ENCODE results near the gene ETV3.

DNA sequence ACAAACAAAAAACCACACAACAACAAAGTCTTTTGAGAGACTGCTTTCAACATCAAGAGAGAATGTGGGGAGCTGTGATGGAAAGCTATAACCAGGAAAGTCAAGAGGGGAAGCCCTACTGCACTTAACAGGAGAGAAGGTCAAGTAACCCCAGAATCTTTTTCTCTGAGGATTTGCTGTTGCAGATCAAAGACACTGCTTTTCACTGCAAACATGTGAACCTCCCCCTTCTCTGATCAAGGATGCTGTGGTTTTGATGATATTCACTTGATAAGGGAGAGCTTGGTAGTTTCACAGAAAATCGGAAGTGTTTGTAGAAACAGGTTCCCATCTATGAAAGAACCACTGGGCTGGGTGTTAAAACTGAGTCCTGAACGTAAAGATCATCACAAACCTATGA, 4.8 kb downstream of the ETV3 start:
- TF ChIP-seq, protein P1, sequence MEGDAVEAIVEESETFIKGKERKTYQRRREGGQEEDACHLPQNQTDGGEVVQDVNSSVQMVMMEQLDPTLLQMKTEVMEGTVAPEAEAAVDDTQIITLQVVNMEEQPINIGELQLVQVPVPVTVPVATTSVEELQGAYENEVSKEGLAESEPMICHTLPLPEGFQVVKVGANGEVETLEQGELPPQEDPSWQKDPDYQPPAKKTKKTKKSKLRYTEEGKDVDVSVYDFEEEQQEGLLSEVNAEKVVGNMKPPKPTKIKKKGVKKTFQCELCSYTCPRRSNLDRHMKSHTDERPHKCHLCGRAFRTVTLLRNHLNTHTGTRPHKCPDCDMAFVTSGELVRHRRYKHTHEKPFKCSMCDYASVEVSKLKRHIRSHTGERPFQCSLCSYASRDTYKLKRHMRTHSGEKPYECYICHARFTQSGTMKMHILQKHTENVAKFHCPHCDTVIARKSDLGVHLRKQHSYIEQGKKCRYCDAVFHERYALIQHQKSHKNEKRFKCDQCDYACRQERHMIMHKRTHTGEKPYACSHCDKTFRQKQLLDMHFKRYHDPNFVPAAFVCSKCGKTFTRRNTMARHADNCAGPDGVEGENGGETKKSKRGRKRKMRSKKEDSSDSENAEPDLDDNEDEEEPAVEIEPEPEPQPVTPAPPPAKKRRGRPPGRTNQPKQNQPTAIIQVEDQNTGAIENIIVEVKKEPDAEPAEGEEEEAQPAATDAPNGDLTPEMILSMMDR (IDR thresholded peaks at IDR 0.05): no peak
- TF ChIP-seq POLR2A (IDR thresholded peaks at IDR 0.05): no peak

All from stomach (tissue), 4 donors.